Measurements from ENCODE around the gene AARS1.
A peak's percentile ranks its signal among the peaks of the same experiment; 100 is the strongest.
"Not testable (repeated sequence)": the region's sequence is repeated elsewhere in the genome, so short reads cannot be mapped to it uniquely, and the experiment has no call there.

The AARS1 gene

DNA sequence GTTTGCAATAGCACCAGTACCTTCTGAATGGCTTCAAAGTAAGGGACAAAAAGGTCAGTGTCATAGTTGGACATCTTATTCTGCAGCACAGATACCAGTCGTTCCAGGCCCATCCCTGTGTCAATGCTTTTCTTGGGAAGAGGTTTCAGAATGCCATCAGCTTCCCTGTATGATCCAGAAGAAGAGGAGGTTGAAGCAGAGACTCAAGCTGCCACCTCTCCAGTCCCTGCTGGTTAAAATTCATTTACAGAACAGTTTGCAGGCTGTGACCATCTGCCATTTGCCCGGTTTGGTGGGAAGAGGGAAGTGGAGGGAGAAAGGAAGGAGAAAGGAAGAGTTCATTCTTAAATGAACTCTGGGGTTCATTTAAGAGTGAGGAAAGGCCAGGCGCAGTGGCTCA, 19.1 kb downstream of the AARS1 start:
- TF ChIP-seq, protein P1, sequence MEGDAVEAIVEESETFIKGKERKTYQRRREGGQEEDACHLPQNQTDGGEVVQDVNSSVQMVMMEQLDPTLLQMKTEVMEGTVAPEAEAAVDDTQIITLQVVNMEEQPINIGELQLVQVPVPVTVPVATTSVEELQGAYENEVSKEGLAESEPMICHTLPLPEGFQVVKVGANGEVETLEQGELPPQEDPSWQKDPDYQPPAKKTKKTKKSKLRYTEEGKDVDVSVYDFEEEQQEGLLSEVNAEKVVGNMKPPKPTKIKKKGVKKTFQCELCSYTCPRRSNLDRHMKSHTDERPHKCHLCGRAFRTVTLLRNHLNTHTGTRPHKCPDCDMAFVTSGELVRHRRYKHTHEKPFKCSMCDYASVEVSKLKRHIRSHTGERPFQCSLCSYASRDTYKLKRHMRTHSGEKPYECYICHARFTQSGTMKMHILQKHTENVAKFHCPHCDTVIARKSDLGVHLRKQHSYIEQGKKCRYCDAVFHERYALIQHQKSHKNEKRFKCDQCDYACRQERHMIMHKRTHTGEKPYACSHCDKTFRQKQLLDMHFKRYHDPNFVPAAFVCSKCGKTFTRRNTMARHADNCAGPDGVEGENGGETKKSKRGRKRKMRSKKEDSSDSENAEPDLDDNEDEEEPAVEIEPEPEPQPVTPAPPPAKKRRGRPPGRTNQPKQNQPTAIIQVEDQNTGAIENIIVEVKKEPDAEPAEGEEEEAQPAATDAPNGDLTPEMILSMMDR (conservative IDR thresholded peaks at IDR 0.05; ENCODE audit: control insufficient read depth, insufficient read depth, low read depth, low read length): no peak
- DNase-seq (ENCODE audit: low read depth): no peak
- no peak overlapping the region for H3K4me3 ChIP-seq (ENCODE audit: control insufficient read depth, low read depth, low read length)

DNA sequence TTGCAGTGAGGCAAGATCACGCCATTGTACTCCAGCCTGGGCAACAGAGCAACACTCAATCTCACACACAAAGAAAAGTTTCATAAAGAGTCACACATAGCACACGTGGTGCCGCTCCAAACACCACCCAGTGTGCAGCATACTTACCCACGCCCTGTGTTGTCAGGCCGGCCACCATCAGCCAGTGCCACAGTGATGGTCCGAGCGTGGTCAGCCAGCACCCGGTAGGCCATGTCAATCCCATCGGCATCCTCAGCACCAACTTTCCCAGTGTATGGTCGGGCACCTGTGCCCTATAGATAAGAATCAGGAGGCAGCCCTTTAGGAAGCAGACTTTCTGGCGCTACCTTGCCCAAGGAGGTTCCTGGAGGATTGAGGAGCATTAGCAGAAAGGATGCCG, 19.8 kb downstream of the AARS1 start:
- H3K4me3 ChIP-seq (ENCODE audit: control insufficient read depth, low read depth, low read length): no peak overlapping the region
- TF ChIP-seq, protein P1 (conservative IDR thresholded peaks at IDR 0.05; ENCODE audit: control insufficient read depth, insufficient read depth, low read depth, low read length): no peak
- DNase-seq (ENCODE audit: low read depth): no peak

DNA sequence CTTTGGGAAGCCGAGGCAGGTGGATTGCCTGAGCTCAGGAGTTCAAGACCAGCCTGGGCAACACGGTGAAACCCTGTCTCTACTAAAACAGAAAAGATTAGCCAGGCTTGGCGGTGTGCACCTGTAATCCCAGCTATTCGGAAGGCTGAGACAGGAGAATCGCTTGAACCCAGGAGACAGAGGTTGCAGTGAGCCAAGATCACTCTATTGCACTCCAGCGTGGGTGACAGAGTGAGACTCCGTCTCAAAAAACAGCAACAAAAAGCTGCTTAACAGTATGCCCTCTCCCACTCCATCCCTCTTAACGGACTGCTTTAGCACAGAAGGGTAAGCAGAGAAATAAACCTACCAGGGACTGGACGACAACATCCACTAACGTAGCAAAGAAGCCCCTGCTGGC, 21.4 kb downstream of the AARS1 start:
- not testable (repeated sequence) for H3K4me3 ChIP-seq (ENCODE audit: control insufficient read depth, low read depth, low read length); DNase-seq (ENCODE audit: low read depth)

DNA sequence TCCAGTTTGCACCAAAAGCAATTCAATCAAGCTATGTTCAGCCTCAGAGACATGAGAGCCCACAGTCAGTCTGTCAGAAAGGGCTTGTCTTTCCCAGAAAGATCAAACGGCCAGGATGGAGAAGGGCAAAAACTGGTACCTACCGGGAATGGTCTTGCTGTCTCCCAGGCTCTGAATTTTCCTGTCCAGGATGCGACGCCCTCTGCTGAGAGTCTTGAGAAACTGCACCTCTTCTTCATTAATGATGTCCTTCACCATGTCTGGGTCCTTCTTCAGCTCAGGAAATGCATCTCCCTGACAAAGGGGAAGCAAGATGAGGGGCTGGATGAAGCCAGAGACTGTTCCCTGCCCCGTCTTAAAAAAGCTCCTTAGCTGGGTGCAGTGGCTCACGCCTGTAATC, 21.8 kb downstream of the AARS1 start:
- peak; percentile 69 for DNase-seq (ENCODE audit: low read depth)
- no peak overlapping the region for H3K4me3 ChIP-seq (ENCODE audit: control insufficient read depth, low read depth, low read length)

DNA sequence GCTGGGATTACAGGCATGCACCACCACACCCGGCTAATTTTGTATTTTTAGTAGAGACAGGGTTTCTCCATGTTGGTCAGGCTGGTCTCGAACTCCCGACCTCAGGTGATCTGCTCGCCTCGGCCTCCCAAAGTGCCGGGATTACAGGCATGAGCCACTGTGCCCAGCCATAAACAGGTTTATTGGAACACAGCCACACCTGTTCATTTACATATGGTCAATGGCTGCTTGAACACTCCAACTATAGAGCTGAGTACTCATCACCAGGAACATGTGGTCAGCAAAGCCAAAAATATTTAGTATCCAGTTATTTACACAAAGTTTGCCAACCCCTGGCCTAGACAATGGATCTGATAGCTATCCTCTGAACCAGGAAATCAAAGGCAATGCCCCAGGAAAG, 29.4 kb downstream of the AARS1 start:
- H3K4me3 ChIP-seq (ENCODE audit: control insufficient read depth, low read depth, low read length); DNase-seq (ENCODE audit: low read depth): not testable (repeated sequence)

More for the DNA sequence above, 21.8 kb downstream of the AARS1 start:
- TF ChIP-seq, protein P1 (conservative IDR thresholded peaks at IDR 0.05; ENCODE audit: control insufficient read depth, insufficient read depth, low read depth, low read length): peak; percentile 79

DNA sequence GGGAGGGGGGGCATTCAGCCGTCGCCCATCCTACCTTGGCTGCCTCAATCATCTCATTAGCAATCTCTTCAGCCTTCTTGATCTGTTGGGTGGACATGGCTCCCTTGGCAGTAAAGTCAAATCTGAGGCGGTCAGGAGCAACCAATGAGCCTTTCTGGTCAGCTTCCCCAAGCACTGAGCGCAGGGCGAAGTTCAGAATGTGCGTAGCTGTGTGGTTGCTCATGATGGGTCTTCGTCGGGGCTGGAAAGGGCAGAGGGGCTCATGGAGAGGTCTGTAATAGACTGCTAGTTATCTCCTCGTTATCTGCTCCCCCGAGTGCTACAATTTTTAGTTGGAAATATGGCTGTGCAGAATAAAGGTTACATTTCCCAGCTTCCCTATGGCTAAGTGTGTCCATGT, 30.4 kb downstream of the AARS1 start:
- no peak for DNase-seq (ENCODE audit: low read depth)
- TF ChIP-seq, protein P1 (conservative IDR thresholded peaks at IDR 0.05; ENCODE audit: control insufficient read depth, insufficient read depth, low read depth, low read length): no peak
- no peak overlapping the region for H3K4me3 ChIP-seq (ENCODE audit: control insufficient read depth, low read depth, low read length)

DNA sequence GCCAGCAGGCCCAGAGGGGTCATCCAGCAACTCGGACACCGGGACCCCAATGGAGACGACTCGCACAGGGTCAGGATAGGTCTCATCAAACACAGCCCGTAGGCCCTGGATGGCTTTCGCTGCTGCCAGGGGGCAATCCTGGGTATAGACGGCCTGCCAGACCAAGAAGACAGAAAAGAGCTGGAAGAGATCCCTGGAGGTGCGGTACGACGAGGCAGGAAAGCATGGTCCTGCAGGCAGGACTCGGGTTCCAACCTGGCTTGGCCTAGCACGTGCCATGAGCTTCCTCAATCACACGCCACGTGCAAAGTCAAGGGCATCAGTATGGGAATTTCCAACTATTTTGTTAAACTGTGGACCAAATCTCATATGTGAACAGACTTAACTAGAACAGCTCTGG, 31.2 kb downstream of the AARS1 start:
- no peak for DNase-seq (ENCODE audit: low read depth)
- H3K4me3 ChIP-seq (ENCODE audit: control insufficient read depth, low read depth, low read length): no peak overlapping the region
- TF ChIP-seq, protein P1 (conservative IDR thresholded peaks at IDR 0.05; ENCODE audit: control insufficient read depth, insufficient read depth, low read depth, low read length): no peak

DNA sequence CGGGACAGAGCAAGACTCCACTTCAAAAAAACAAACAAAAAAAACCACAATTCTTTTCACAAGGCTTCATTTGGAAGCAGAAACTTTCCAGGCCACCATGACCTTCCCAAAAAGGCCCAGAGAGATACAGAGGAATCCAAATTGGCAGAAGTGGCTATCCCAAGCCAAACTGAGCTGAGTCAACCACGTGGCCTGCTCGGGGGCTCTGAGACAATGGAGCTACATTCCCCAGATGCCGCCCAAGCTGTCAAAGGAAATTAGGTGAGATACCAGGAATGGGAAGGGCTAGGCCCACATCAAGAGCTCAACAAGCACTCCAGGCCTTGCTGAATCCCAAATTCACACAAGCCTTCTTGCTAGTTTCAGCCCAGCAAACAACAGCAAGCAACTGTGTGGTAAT, 31.9 kb downstream of the AARS1 start:
- DNase-seq (ENCODE audit: low read depth): no peak
- no peak overlapping the region for H3K4me3 ChIP-seq (ENCODE audit: control insufficient read depth, low read depth, low read length)
- TF ChIP-seq, protein P1 (conservative IDR thresholded peaks at IDR 0.05; ENCODE audit: control insufficient read depth, insufficient read depth, low read depth, low read length): no peak
